RWPE1 (cell line): ENCODE data around the gene NQO2.
"Not testable (repeated sequence)": the region's sequence is repeated elsewhere in the genome, so short reads cannot be mapped to it uniquely, and the experiment has no call there.

Source experiments
- CTCF ChIA-PET: fragments of 350-600 bp; sonication (Branson Sonifier 250); formaldehyde crosslinking; extraction: SDS; loops from one replicate; lab custom pipeline; 2021; lab: Yijun Ruan, JAX
- POLR2A ChIA-PET: fragments of 400-600 bp; formaldehyde crosslinking; extraction: SDS; loops from one replicate; lab custom pipeline; 2020; ENCODE audit warnings: antibody characterized with exemption; ENCODE audit not compliant: low non-redundant PET; lab: Yijun Ruan, JAX
- DNase-seq: peaks from one replicate; pipeline ENCODE4 v3.0.0; 2012; ENCODE audit warnings: low spot score
- H3K27ac ChIP-seq: fragments of 450-650 bp; 2 replicates; pipeline ENCODE4 v1.5.1; 2017
- TF ChIP-seq, protein P1 (sequence below): fragments of 450-650 bp; conservative IDR thresholded peaks from 2 replicates; pipeline ENCODE4 v1.5.1; 2017; ENCODE audit warnings: low read depth, mild to moderate bottlenecking

Gene NQO2

DNA sequence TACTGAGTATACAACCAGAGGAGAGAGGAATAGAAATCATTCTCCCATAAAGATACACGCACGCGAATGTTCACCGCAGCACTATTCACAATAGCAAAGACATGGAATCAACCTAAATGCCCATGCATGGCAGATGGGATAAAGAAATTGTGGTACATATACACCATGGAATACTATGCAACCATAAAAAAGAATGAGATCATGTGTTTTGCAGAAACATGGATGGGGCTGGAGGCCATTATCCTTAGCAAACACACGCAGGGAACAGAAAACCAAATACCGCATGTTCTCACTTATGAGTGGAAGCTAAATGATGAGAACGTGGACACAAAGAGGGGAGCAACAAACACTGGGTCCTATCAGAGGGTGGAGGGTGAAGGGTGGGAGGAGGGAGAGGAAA lies 31.8 kb upstream of the NQO2 start:
- POLR2A ChIA-PET = interaction anchor here (1.4 kb wide), 1 partner anchor 21 kb away, joined by 3 read pairs; no protein-coding TSS in a partner anchor
- CTCF ChIA-PET = no interaction called here
- no peak for DNase-seq
- TF ChIP-seq, protein P1, sequence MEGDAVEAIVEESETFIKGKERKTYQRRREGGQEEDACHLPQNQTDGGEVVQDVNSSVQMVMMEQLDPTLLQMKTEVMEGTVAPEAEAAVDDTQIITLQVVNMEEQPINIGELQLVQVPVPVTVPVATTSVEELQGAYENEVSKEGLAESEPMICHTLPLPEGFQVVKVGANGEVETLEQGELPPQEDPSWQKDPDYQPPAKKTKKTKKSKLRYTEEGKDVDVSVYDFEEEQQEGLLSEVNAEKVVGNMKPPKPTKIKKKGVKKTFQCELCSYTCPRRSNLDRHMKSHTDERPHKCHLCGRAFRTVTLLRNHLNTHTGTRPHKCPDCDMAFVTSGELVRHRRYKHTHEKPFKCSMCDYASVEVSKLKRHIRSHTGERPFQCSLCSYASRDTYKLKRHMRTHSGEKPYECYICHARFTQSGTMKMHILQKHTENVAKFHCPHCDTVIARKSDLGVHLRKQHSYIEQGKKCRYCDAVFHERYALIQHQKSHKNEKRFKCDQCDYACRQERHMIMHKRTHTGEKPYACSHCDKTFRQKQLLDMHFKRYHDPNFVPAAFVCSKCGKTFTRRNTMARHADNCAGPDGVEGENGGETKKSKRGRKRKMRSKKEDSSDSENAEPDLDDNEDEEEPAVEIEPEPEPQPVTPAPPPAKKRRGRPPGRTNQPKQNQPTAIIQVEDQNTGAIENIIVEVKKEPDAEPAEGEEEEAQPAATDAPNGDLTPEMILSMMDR = no peak
- no peak overlapping the region for H3K27ac ChIP-seq

DNA sequence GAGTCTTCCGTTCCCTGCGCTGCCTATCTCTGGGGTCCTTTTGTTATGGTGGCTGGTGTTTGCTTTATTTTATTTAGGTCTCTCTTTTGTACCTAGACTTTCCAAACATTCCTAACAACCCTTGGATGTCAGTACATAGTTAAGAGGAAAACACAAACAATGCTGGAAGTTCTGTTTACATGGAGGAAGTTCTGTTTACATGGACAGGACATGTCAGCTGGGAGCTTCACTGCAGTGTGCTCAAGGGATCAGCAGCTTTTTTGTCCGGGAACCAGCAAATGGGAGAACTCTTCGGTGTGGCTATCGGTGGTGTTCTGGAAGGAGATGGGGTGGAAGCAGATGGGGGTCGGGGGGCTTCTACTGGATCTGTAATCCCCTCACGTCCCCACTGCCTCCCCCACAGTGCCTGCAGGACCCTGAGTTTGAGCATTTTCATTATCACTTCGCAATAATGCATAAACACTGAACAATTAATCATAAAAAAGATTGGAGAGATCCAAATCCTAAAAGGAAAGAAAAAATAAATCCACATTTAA lies 31.0 kb upstream of the NQO2 start:
- TF ChIP-seq, protein P1 = no peak
- POLR2A ChIA-PET = interaction anchor here (1.4 kb wide), 1 partner anchor 20 kb away, joined by 3 read pairs; no protein-coding TSS in a partner anchor
- CTCF ChIA-PET = no interaction called here
- no peak for DNase-seq
- peak overlapping the region; percentile 31; the same call in 1 of the 2 replicates for H3K27ac ChIP-seq

DNA sequence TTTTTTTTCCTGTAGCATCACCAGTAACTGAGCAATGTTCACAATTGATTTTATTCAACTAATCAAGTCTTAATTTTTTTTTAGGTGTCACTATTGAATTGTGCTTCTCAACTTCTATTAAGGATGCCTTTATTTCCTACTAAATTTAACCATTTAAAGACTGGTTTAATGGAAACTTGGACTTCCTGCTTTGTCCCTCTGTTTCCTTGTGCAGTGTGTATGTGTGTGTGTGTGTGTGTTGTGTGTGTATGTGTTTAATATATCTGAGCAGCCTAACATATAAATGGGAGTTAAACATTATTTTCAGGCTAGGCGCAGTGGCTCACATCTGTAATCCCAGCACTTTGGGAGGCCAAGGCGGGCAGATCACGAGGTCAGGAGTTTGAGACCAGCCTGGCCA lies 30.1 kb upstream of the NQO2 start:
- TF ChIP-seq, protein P1 = no peak
- ChIA-PET POLR2A (interaction anchor here (1.4 kb wide), 1 partner anchor 19 kb away, joined by 3 read pairs; no protein-coding TSS in a partner anchor), CTCF (no interaction called here)
- no peak for DNase-seq
- H3K27ac ChIP-seq = no peak overlapping the region

DNA sequence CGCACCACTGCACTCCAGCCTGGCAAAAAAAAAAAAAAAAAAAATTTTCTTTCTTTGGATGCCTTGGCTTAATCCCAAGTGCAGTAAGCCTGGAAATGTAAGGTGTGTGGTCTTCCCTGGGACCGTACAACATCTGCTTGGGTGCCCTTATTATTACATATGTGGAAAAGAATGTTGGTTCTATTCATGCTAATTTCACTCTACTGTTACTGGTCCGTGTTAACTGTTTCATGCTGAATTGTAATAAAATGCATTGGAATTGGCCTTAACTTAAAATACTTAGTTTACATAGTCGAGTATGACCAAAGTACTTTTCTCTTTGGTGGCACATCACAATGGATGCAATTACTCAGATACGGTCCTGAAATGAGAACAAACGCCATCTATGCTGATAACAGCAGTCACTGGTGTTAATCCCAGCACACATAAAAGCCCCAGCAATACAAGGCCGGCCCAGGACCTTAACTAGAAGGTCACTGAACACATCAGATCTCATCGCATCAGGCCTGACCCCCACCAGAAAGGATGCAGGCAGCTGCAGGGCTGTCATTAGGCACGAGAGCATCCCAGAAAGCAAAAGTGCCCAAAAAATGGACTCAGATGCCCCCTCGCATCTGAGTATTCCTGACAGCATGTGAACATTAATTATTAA lies 29.5 kb upstream of the NQO2 start:
- ChIA-PET CTCF (no interaction called here), POLR2A (no interaction called here)
- DNase-seq = no peak
- TF ChIP-seq, protein P1 = no peak
- peak overlapping the region; percentile 94 for H3K27ac ChIP-seq

DNA sequence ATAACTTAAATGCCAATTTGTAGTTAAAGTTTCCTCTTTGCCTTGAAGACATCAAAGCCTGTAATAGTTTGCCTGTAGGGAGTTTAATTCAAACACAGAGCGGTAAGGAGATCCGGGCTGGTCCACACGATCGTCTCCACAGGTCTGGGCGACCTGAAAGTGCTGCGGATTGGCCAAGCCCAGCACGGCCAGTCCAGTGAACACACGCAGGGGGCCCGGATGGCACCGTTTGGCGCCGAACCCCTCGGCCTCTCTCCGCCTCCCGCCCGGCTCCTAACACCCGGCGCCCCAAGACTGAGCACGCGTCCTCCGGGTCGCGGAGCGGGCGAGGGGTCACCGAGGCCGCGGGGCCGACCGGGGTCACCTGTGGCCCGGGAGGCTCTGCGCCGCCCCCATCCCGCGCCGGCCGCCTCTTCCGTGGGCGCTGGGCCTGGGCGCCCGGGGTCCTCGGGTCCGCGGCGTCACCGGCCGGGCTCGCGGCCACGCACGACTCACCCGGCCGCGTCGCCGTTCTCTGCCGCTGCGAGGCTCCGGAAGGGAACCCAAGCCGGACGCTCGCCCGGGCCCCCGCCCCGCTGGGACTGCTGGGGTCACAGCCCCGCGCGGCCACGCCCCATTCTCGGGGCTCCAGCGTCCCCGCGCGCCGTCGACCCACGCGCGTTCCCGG lies 28.8 kb upstream of the NQO2 start:
- H3K27ac ChIP-seq = peak overlapping the region; percentile 94
- ChIA-PET CTCF (no interaction called here), POLR2A (no interaction called here)
- DNase-seq = peak; percentile 29
- TF ChIP-seq, protein P1 = no peak

DNA sequence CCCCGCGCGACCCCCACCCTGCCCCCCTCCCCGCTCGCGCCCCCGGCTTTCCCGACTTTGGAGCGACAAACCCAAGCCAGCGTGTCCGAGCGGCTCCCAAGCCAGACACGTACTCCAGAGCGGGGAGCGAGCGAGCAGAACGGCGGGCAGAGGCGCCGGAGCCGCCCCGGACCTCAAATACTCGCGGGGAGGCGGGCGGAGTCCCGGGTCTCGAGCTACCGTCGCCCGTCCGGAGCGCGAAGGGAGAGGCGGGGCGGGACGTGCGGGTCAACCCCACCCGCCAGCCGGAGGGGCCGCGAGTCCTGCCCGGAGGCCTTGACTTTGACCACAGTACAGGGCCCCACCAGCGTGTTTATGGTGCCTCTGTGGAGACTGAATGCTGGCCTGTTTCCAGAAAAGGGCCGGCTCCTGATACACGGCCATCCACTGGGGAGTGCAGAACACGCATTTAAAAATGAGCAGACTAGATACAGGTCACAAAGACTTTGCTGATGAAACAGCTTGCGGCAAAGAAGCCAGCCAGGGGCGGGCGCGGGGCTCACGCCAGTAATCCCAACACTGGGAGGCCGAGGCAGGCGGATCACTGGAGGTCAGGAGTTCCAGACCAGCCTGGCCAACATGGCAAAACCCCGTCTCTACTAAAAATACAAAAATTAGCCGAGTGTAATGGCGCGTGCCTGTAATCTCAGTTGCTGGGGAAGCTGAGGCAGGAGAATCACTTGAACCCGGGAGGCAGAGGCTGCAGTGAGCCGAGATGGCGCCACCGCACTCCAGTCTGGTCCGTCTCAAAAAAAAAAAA lies 28.1 kb upstream of the NQO2 start, which contains the start of gene SERPINB6:
TSS of gene SERPINB6 (minus strand) at position 148 of the 799 bp plus-strand sequence. CDS start 12,235 bp downstream, outside the sequence.
- H3K27ac ChIP-seq = peak within 1 kb of the TSS; percentile 94
- TF ChIP-seq, protein P1 = no peak
- CTCF ChIA-PET = interaction anchor here (0.6 to 0.7 kb wide), 3 partner anchors 17 to 877 kb away, joined by 3 to 9 read pairs (median 4); no protein-coding TSS in a partner anchor
- POLR2A ChIA-PET = no interaction called here
- DNase-seq = peak; percentile 36

DNA sequence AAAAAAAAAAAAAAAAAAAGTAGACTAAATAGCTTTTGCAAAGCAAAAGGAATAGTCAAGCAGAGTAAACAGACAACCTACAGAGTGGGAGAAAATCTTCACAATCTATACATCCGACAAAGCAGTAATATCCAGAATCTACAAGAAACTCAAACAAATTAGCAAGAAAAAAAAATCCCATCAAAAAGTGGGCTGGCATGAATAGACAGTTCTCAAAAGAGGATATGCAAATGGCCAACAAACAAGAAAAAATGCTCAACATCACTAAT lies 27.5 kb upstream of the NQO2 start:
- CTCF ChIA-PET = interaction anchor here (0.6 to 0.7 kb wide), 3 partner anchors 16 to 877 kb away, joined by 3 to 9 read pairs (median 4); no protein-coding TSS in a partner anchor
- peak overlapping the region; percentile 94 for H3K27ac ChIP-seq
- DNase-seq, POLR2A ChIA-PET: not testable (repeated sequence)

DNA sequence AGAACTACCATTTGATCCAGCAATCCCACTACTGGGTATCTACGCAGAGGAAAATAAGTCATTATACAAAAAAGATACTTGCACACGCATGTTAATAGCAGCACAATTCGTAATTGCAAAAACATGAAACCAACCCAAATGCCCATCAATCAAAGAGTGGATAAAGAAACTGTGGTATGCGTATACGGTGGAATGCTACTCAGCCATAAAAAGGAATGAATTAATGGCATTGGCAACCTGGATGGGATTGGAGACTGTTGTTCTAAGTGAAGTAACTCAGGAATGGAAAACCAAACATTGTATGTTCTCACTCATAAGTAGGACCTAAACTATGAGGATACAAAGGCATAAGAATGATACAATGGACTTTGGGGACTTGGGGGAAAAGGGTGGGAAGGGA lies 27.0 kb upstream of the NQO2 start:
- DNase-seq, H3K27ac ChIP-seq, POLR2A ChIA-PET: not testable (repeated sequence)
- CTCF ChIA-PET = interaction anchor here (0.6 kb wide), 2 partner anchors 26 to 876 kb away, joined by 4 to 9 read pairs; no protein-coding TSS in a partner anchor

DNA sequence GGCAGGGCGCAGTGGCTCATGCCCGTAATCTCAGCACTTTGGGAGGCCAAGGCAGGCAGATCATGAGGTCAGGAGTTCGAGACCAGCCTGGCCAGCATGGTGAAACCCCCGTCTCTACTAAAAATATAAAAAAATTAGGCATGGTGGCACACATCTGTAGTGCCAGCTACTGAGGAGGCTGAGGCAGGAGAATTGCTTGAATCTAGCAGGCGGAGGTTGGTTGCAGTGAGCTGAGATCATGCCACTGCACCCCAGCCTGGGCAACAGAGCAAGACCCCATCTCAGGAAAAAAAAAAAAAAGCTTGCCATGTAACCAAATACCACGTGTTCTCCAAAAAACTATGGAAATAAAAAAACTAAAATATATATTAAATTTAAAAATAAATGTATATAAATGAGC lies 26.5 kb upstream of the NQO2 start:
- CTCF ChIA-PET = interaction anchor here (0.6 kb wide), 1 partner anchor 27 kb away, joined by 4 read pairs; no protein-coding TSS in a partner anchor
- POLR2A ChIA-PET, DNase-seq, H3K27ac ChIP-seq: not testable (repeated sequence)
